ENCODE results near the gene SELENON. TPM values are rescaled to one million over a fixed set of nuclear protein-coding genes. Genes with fewer than 3 reads are reported as not detected.

The SELENON gene
- total and polyA plus RNA-seq, 2 of the 4 experiments (the other 2 are of a cell fraction) = 9.1 to 114 TPM

- Histone ChIP-seq H4K91ac (ENCODE audit: insufficient read depth, low read depth, low read length) (no peak overlapping the region), H3K79me1 (ENCODE audit: low read depth in 1 of 2, low read length in 2 of 2) (peaks cover 8 to 20% of the 10 kb centered on the region in 2 experiments; a peak in 3 of 4 replicates), H4K20me1 (ENCODE audit: insufficient read depth, low read length) (no peaks in the 10 kb centered on the region), H3K36me3 (ENCODE audit: control insufficient read depth, insufficient read depth, low read length) (no peaks in the 10 kb centered on the region), H3K27ac (ENCODE audit: insufficient read depth, low read length) (no peak overlapping the region), H2BK5ac (ENCODE audit: low read depth, low read length, poor library complexity, severe bottlenecking) (no peak overlapping the region), H3K9me3 (ENCODE audit: control insufficient read depth, insufficient read depth, low read length) (no peaks in the 10 kb centered on the region), H3K4me1 (ENCODE audit: control insufficient read depth, insufficient read depth, low read length) (peaks cover 3% of the 10 kb centered on the region; the same call in 1 of the 2 replicates), H2BK120ac (ENCODE audit: low read depth, low read length) (no peak overlapping the region), H2AK9ac (replicated peaks; ENCODE audit: low read depth, low read length, poor library complexity) (no peak overlapping the region), H4K8ac (ENCODE audit: low read depth in 2 of 2, low read length in 2 of 2) (no peak overlapping the region), H3K4me3 (ENCODE audit: insufficient read depth, low read depth, low read length) (no peak overlapping the region), H3K18ac (ENCODE audit: low read depth, low read length) (no peak overlapping the region), H3K4ac (ENCODE audit: low read depth, low read length) (no peak overlapping the region), H2BK20ac (ENCODE audit: low read depth, low read length) (no peak overlapping the region), H3K9ac (ENCODE audit: low read depth, low read length) (no peak overlapping the region), H2AK5ac (ENCODE audit: low read depth, low read length) (no peak overlapping the region), H2AFZ (replicated peaks; ENCODE audit: low read length, poor library complexity) (no peak overlapping the region), H3K27me3 (ENCODE audit: control insufficient read depth, insufficient read depth, low read length) (no peaks in the 10 kb centered on the region), H3K23ac (ENCODE audit: low read depth, low read length) (no peak overlapping the region), H4K5ac (ENCODE audit: low read depth, low read length) (no peak overlapping the region), H3K56ac (ENCODE audit: extremely low read depth, insufficient read depth, low read length) (no peak overlapping the region), H3K4me2 (ENCODE audit: low read depth, low read length) (no peak overlapping the region), H2BK15ac (ENCODE audit: low read depth, low read length) (no peak overlapping the region), H3K9me1 (ENCODE audit: insufficient read depth, low read length) (peaks cover 4% of the 10 kb centered on the region; the same call in 1 of the 2 replicates), H3K14ac (replicated peaks; ENCODE audit: low read depth, low read length) (no peak overlapping the region)
- in situ Hi-C loops (cut with MboI; ENCODE audit: low sequenced_read_pairs) = no loop called here
- BruUV-seq (replicated peaks) = no TSS peak
- ChIA-PET CTCF (no interaction called here), POLR2A (ENCODE audit: unreplicated experiment) (no interaction called here)
- 100% methylated on average over 1 of the region's 3 CpGs; no CpG with 5 or more reads in 1 of the 2 experiments for WGBS, 2 experiments (ENCODE audit: extremely low coverage in 2 of 2, insufficient read length in 1 of 2)
- ATAC-seq (ENCODE audit: low read depth) = no peak
- TF ChIP-seq CHD1 (IDR thresholded peaks at IDR 0.05; ENCODE audit: low read depth, low read length) (no peak), CEBPB (IDR thresholded peaks at IDR 0.05; ENCODE audit: low read depth, low read length) (no peak), POLR2A (IDR thresholded peaks at IDR 0.05; ENCODE audit: low read depth, low read length) (no peak), NFE2L2 (IDR thresholded peaks at IDR 0.05; ENCODE audit: low read depth, low read length) (no peak), FOS (IDR thresholded peaks at IDR 0.05; ENCODE audit: low read depth, low read length) (no peak), BHLHE40 (IDR thresholded peaks at IDR 0.05; ENCODE audit: low read depth, low read length) (no peak), ELK1 (IDR thresholded peaks at IDR 0.05; ENCODE audit: borderline replicate concordance, low read depth, low read length) (no peak), MAFK (IDR thresholded peaks at IDR 0.05; ENCODE audit: low read depth, low read length) (no peak), RCOR1 (IDR thresholded peaks at IDR 0.05; ENCODE audit: insufficient replicate concordance, low read length) (no peak), RFX5 (IDR thresholded peaks at IDR 0.05; ENCODE audit: low read depth, low read length) (no peak), RAD21 (IDR thresholded peaks at IDR 0.05; ENCODE audit: low read length) (no peak), CTCF (conservative IDR thresholded peaks at IDR 0.05; ENCODE audit: low read depth, low read length) (no peak)
- dilution Hi-C loops (cut with HindIII; ENCODE audit: low sequenced_read_pairs, unreplicated experiment) = no loop called here
- DNase-seq = peak; percentile 12
- intact Hi-C loops (cut with micrococcal nuclease) = no loop called here
Measured at GRCh38 chr1:25844536-25845337, 44.7 kb downstream of the SELENON start.
